Fibroblast of mammary gland (primary cell): ENCODE results near the gene MAST3.

Experiments
- DNase-seq: peaks from one replicate; pipeline ENCODE4 v3.0.0-alpha.2; 2010; ENCODE audit warnings: low read depth
- H3K4me3 ChIP-seq: 2 replicates; pipeline ENCODE4 v1.5.1; 2011; ENCODE audit warnings: low read depth, mild to moderate bottlenecking, low read length, moderate library complexity; ENCODE audit not compliant: control insufficient read depth
- TF ChIP-seq, protein P1 (sequence below): conservative IDR thresholded peaks from 2 replicates; pipeline ENCODE4 v1.5.1; 2011; ENCODE audit warnings: low read depth, low read length, inconsistent platforms; ENCODE audit not compliant: control insufficient read depth, insufficient read depth

Gene MAST3

DNA sequence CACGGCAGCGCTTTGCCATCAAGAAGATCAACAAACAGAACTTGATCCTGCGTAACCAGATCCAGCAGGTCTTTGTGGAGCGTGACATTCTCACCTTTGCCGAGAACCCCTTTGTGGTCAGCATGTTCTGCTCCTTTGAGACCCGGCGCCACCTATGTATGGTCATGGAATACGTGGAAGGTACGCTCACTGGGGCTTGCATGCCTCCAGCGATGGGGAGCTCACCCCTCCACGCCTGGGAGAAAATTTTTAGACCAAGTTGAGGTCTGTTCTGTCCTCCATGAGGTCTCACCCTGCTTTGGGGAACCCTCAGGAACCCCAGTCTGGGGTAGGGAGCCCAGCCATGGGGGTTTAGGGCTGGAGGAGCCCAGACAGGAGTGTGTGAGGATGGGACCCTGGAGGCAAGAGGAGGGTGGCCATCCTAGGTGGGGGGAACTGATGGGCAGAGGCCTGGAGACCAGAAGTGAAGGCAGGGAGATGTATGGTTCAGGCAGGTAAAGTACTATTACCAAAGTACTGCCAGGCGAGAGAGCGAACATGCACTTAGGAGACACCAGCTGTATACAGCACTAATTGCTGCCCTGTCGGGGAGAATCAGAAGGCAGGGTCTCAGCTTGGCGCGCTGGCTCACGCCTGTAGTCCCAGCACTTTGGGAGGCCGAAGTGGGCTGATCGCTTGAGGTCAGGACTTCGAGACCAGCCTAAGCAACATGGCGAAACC lies 33.1 kb downstream of the MAST3 start:
- no peak for DNase-seq
- TF ChIP-seq, protein P1, sequence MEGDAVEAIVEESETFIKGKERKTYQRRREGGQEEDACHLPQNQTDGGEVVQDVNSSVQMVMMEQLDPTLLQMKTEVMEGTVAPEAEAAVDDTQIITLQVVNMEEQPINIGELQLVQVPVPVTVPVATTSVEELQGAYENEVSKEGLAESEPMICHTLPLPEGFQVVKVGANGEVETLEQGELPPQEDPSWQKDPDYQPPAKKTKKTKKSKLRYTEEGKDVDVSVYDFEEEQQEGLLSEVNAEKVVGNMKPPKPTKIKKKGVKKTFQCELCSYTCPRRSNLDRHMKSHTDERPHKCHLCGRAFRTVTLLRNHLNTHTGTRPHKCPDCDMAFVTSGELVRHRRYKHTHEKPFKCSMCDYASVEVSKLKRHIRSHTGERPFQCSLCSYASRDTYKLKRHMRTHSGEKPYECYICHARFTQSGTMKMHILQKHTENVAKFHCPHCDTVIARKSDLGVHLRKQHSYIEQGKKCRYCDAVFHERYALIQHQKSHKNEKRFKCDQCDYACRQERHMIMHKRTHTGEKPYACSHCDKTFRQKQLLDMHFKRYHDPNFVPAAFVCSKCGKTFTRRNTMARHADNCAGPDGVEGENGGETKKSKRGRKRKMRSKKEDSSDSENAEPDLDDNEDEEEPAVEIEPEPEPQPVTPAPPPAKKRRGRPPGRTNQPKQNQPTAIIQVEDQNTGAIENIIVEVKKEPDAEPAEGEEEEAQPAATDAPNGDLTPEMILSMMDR, result no peak
- H3K4me3 ChIP-seq, result no peak overlapping the region

- H3K4me3 ChIP-seq, result no peak overlapping the region
- TF ChIP-seq, protein P1, result no peak
- DNase-seq, result no peak
Measured at GRCh38 chr19:18131841-18132596, 34.4 kb downstream of the MAST3 start.

DNA sequence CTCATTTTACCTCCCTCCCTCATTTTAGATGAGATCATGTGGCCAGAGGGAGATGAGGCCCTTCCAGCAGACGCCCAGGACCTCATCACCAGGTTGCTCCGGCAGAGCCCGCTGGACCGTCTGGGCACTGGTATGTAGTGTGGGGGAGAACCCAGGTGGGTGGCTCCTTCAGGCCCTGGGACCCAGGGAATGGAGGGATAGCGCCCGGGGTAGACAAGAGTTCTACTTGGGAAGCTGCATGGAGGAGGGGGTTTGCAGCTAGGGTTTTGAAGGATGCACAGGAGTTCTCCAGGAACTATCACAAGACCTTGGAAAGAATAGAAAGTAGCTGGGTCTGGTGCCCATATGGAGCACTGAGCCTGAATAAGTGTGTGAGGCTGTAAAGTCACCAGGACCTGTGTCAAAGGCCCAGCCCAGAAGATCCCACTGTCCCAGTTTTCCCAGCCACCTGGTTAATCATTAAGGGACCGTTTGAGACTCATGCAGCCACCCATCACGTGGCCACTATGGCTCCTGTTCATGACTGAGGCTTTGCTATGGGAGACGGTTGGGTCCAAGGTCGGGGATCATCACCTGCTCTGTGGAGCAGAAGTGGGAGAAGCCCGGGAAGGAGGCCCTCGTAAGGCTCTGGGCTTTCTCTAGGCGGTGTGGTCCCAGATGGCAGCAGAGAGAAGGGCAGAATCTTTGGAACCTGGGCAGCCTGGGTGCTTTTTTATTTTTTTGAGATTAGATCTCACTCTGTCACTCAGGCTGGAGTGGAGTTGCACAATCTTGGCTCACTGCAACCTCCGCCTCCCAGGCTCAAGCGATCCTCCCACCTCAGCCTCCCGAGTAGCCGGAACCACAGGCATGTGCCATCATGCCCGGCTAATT lies 38.4 kb downstream of the MAST3 start:
- H3K4me3 ChIP-seq, result no peak overlapping the region
- TF ChIP-seq, protein P1, result no peak
- no peak for DNase-seq

- TF ChIP-seq, protein P1, result no peak
- no peak overlapping the region for H3K4me3 ChIP-seq
- DNase-seq, result no peak
Measured at GRCh38 chr19:18137242-18137641, 39.7 kb downstream of the MAST3 start.

DNA sequence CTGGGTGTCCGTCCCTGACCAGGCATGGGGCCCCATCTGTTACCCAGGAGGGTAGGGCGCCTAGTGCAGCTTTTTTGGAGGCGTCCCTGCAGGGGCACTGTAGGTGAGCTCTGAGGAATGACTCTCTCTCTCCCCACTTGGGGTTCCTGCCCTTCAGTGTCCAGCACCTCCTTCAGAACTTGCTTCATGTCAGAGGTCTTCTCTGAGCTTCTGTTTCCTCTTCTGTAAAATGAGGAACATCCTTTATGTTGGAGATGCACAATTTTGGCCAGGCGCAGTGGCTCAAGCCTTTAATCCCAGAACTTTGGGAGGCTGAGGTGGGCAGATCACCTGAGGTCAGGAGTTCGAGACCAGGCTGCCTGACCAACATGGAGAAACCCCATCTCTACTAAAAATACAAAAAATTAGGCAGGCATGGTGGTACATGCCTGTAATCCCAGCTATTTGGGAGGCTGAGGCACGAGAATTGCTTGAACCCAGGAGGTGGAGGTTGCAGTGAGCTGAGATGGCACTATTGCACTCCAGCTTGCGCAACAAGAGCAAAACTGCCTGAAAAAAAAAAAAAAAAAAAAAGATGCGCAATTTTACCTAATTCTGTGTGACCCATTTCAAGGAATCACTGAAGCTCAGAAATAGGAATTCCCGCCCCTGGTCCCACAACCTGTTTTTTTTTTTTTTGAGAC lies 40.2 kb downstream of the MAST3 start:
- H3K4me3 ChIP-seq, result no peak overlapping the region
- TF ChIP-seq, protein P1, result no peak
- no peak for DNase-seq

GRCh38 chr19:18140473-18140872 lies 42.9 kb downstream of the MAST3 start:
- DNase-seq, result no peak
- no peak overlapping the region for H3K4me3 ChIP-seq
- TF ChIP-seq, protein P1, result no peak
